Hematopoietic multipotent progenitor cell (in vitro differentiated cells): ENCODE results near the gene ISLR. TPM values are rescaled to one million over a fixed set of nuclear protein-coding genes. Genes with fewer than 3 reads are reported as not detected.

Source experiments
- DNase-seq, 3 donors: peaks; one replicate each; pipeline ENCODE4 v3.0.0-alpha.2; 2011 to 2015; ENCODE audit warnings: low read depth in 2 of 3, low spot score in 2 of 3
- small RNA-seq: library from RNA; depleted of rRNA; stranded (forward); fragments of <200 nt; gene quantifications from one replicate; pipeline ENCODE3, GENCODE V24; 2012
- total RNA-seq: library from RNA; depleted of rRNA; stranded (reverse); fragments of >200 nt; gene quantifications from one replicate; pipeline ENCODE4 v1.2.3, GENCODE V29; 2012

The ISLR gene
- total RNA-seq, 1 donor, result not detected

DNA sequence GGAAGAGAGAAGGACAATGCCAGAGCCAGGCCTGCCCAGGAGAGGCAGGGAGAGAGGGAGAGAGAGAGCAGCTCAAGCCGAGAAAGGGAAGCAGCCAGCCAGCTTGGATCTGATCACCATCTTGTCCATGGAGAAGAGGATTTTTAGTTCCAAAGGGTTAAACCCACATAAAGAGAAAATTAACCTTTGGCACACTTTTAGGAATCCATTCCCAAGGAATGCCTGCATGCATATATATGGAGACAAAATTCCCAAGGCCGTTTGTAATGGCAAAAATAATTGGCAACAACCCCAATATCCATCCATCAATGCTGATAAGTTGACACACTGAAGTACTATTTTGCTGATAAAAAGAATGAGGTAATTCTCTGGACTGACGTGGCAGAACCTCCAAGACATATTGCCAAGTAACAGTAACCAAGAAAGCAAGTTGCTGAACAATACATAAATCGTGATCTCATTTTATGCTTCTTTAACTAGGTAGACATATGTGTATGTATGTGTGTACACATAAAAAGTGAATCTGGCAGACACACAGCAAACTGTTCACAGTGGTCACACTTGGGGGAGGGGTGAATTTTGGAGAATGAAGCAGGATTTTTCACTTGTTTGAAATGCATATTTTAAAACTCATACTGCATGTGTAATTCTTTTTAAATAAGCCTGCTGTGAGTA, 36.6 kb downstream of the ISLR start:
- DNase-seq, result no peak

DNA sequence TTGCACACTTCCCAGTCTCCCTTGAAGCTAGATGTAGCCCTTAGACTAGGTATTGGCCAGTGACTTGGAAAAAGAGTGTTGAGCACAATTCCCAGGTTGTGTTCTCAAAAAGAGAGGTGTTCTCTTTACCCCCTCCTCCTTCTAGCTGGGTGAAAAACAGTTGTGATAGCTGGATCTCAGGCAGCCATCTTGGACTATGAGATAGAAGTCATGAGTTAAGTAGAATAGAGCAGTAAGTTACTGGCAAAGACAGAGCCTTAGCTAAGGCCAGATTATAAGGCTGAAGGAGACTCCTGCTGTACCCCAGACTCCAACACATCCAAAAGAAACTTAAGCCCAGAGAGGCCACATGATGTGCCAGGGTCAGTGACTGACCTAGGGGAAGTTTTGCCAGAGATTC, 37.2 kb downstream of the ISLR start:
- DNase-seq, result no peak

DNA sequence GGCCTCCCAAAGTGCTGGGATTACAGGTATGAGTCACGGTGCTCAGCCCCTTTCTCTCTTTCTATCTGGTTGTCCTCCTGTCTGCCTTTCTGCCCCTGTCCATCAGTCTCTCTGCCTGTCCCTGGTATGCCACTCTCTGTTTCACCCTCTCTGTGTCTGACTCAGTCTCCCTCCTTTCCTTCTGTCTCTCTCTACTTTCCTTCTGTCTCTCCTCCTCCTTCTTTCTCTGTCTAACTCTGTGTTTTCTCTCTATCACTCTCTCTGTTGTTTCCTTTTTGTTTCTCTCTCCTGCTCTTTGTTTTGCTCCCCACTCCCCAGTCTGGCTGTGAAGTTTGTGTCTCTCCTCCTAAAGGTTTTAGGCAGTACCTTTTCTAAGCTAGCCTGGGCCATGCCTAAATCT, 38.1 kb downstream of the ISLR start:
- no peak for DNase-seq

DNA sequence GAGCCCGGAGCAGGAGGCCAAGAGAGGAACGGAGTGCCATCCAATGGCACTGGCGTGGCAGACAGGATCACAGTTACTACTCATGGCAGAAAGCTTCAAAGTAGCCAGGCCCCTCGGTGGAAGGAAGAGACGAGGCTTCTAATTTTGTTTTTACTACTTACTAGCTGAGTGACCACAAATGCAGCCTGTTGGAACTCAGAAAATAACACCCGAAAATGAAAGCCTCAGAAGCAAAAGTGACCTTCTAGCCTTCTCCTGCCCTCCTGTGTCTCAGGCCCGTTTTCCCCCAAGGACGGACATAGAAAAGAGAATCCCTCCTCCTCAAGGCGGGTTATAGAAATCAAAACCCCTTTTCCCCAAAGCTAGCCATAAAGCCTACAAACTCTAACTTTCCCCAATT, 39.0 kb downstream of the ISLR start:
- DNase-seq, result no peak

DNA sequence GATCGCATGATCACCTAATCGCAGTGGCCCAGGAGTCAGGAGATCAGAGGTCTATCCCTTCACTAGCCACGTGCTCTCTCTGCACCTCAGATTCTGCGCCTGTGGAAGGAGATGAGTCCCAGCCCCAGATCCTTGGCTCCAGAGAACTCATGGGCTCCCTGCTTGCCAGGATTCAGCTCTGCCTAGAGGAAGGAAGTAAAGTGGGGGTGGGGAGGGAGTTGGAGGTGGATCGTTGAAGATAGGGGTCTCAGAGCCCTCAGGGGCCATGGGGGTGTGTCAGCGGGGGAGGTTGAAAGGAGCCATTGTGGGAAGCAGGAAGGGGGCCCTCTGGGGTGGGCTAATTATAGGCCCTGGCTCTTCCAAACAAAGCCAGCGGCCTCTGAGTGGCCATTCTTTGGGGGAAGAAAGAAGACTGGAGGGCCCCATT, 40.4 kb downstream of the ISLR start:
- DNase-seq, result no peak

DNA sequence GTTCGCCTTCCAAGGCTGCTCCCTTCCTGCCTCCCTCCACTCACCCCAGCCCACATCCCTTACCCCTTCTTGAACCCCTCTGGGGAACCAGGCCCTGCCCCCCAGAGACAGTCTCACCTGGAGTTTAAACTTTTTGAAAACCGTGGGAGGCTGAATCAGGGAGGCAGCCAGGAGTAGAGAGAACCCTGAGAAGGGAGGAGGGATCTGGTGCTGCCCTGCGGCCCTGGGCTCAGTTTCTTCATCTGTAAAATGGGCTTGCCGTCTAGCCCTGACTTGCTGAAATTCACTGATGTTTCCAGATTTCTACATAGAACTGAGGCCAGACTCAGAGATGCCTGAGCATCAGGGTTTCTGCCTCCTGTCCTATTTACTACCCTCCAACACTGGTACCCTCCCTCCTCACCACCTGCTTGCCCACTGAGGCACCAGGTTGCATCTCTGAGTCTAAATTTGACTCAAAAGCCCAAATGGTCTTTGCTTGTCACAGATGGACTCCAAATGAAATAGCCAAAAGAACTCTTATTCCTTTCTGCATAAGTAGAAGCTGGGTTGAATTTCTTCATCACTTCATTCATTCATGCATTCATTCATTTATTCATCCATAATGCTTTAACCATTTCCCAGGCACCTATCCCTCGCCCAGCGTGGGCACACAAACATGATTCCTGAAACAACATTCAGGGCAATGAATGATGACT, 41.0 kb downstream of the ISLR start:
- DNase-seq, result no peak

DNA sequence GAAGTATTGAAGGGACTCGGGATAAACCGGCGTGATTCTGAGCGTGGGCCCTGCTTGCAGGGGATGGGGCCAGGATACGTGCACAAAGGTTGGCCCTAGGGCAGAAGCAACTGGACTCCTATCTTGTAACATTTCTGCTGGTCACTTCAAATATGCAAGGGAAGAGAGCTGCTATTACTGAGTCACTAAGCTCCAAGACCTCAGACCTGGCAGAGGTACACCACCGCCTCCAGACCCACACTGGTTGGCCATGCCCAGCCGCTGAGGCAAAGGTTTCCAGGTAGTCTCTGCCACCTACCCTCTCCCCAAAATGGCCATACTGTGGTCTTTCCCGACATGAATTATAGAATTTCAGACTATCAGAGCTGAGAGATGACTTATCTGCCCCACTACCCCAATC, 42.4 kb downstream of the ISLR start:
- no peak for DNase-seq

DNA sequence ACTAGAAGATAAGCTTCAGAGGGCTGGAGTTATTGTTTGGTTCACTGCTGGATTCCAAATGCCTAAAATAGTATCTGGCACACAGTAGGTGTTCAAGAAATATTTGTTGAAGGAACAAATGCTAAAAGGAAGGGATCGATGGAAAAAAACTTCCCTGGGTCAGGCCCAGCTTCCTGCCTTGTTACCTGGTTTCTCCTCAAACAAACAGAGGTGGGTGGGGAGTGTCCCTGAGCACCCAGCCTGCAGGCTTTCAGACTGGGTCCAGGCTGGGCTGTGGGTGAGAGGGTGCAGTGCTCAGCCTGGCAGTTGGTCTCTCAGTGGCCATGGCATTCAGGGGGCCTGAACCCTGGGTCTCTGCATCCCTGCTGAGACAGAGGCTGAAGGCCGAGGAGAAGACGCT, 43.4 kb downstream of the ISLR start:
- DNase-seq, result no peak

DNA sequence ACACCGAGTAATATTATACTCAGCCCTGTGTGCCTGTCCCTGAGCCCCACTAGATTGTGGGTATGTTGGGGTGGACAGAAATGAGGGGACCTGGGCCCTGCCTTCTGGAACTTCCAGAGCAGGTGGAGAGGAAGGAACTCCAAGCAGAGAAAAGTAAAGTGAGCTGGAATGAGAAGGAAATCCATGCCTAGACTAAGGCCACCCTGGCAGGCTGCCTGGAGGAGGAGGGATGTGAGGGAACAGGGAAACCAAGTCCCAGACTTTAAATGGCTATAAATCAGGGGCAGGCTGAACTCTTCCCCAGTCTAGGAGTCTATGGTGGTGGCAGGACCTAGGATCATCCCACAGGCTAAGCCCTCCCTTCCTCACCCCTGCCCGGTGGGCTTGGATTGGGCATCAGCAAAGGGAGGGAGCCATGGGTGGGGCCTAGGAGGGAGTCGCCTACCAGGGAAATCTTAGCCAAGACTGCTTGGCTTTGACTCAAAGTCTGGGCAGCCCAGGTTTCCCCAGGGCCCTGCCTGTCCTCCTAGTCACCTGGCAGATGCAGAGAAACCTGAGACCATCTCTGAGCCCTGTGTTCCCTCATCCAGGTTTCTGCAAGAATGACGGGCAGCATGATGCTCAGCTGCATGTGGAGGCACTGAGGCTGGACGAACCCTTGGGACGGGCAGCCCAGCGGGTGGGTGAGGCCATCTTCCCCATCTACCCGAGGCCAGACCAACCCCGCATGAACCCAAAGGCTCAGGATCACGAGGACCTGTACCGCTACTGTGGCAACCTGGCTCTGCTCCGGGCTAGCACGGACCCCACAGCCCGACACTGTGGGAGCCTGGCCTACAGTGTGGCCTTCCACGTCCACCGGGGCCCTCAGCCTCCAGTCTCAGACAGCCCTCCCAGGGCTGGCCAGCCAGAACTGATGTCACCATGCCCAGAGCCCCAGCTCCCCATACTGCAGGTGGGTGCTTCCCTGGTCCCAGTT, 44.7 kb downstream of the ISLR start:
- DNase-seq, result no peak

DNA sequence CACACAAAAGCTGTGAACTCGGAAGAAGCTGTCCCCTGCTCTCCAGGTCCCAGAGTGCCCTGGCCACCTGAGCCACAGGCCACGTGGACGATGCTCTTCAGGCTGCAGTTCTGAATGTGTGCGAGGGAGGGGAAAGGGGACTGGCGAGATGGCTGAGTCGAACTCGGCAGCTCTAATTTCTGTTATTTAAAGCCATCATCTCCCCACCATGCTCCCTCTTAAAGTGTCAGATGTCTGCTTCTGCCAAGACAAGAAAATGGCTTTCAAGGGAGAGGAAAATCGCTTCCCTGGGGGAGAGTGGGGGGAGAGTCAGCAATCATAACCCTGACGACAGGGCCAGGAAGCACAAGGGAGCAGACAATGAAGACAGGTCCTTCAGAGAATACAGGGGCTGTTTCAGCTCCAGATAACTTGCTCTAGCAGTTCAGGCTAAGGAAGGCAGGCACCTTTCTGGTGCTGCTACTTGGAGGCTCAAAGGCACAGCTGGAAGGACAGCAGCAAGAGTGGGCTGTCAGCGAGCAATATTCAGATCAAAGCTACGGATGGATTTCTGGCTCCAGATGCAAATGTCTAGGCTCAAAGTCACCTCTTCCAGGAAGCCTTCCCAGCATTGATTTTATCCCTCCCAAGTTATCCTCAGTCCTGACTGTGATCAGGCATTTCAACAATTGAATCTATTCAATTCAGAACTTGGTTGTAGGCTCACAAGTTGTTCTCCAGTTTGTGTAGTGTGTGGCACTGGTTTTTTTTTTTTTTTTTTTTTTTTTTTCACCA, 47.2 kb downstream of the ISLR start:
- DNase-seq, result no peak

DNA sequence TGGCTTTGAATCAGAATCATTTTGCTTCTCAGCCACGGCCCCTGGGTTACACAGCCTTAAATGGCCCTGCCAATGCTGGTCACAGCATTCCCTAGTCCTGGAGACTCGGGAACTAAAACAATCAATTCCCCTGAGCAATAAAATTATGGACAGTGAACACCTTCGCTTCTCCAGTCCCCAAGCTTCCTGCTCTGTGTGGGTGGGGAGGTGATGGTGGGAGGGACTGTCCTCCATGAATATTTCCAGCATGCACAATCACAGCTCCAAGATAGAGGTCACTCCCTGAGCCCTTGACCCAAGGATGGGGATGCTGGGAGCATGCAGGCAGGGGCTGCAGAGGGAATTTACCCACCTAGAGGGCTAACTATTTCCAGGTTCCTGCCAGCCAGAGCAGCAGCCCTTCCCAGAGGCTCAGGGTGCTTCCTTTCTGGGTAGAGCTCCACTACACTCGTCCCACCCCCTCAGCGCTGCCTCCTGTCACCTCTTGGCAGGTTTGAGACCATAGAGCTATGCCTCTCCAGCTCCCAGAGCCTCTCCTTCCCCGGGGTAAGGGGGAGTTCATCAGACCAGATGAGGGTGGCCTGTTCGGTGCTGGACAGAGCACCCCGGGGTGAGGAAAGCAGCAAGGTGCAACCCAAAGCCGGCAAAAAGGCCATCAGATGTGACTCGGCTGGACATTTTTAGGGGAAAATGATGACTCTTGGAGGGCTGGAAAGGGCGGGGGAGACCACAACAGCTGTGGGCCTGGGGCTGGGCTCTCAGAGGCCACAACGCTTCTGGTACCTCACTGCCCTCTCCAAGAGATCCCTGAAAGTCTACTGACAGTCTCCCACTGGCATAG, 48.1 kb downstream of the ISLR start:
- DNase-seq, result no peak

DNA sequence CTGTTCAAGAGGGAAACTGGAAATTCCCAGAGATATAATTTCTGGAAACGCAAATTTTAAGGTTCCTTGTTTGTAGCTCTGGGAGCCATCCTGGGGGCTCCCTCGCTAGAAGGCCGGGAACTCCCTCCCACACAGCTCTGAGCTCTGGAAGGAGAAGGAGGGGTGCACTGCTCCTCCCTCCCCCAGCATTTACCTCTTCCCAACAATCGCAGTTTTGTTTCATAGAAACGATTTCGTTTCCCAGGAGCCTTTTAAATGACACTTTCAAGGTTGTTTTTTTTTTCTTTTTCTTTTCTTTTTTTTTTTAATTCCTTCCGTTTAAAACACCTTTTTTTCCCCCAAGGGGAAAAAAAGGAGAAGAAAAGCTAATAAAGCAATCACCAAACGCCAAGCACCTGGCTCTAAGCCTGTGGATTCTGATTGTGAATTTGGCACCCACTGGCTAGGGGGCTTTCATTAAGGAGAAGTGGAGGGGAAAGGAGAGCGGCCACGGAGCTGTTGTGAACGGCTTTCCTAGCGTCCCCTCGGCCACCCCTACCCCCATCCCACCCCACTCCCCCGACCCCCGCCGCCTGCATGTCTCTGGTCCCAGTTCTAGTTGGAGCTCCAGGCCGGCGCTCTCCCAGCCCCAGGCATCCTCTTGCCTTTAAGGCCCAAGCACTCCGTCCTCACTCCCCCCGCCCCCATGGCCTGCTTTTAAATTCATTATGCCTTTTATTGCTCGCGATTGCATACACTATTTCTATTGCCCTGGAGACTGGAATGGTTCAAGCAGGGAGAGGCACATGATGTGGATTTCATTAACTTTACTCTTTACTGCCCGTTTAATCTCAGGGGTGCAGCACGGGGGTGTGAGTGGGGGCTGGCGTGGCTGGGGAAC, 49.0 kb downstream of the ISLR start:
- DNase-seq, result no peak

DNA sequence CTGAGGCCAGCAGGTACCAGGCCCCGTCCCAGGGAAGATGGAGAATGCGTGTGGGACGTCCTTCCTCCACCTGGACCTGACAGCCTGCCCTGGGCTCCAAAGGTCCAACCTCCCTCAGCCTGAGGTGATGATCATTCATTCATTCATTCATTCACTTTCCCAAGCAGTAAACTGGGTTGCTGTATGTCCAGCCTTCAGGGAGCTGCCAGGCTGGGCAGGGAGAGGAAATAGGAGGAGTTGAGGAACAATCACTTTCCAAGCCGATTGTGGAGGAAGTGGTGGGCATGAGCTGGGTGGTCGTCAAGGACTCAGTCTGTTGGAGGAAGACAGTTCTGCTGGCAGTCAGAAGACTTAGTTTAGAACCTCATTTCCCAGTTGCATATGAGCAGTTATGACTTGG, 52.4 kb downstream of the ISLR start:
- no peak for DNase-seq

Small RNA genes lying within 50 kb of the gene (small RNA-seq; reads per million reads assigned to genes)
- not detected for gene RF00017

Other genes starting within 250 kb of the ISLR start
- gene LOXL1, start 247.2 kb upstream of the ISLR start, total RNA-seq, result 12.9 TPM
- gene STOML1, start 181.4 kb upstream of the ISLR start, total RNA-seq, result 14.5 TPM
- gene PML, start 179.0 kb upstream of the ISLR start, total RNA-seq, result 134 TPM
- gene GOLGA6A, start 91.2 kb upstream of the ISLR start, total RNA-seq, result under 0.01 TPM
- gene ISLR2, start 43.1 kb upstream of the ISLR start, total RNA-seq, result not detected
- under 0.01 TPM for gene STRA6, start 29.1 kb downstream of the ISLR start, total RNA-seq
- not detected for gene CCDC33, start 62.6 kb downstream of the ISLR start, total RNA-seq
- gene CYP11A1, start 193.9 kb downstream of the ISLR start, total RNA-seq, result not detected